H1 (cell line): ENCODE data around the gene MLH3. TPM values are rescaled to one million over a fixed set of nuclear protein-coding genes. Genes with fewer than 3 reads are reported as not detected.

Experiments used
- CTCF ChIA-PET: fragments of 300-600 bp; sonication (Branson Sonifier 250); formaldehyde crosslinking; loops from one replicate; lab custom pipeline; 2021; ENCODE audit not compliant: partially characterized antibody; lab: Charles Lee
- POLR2A ChIA-PET: fragments of 300-600 bp; sonication (Branson Sonifier 250); formaldehyde crosslinking; loops from one replicate; lab custom pipeline; 2021; ENCODE audit warnings: inconsistent platforms; ENCODE audit not compliant: partially characterized antibody; lab: Charles Lee
- DNase-seq, 2 experiments: peaks; one replicate each; pipeline versions ENCODE4 v3.0.0 to v3.0.0-alpha.2; 2010 to 2022; ENCODE audit warnings: low spot score in 2 of 2, low read depth in 1 of 2, mixed read lengths in 1 of 2
- FAIRE-seq: peaks from 2 replicates; lab custom pipeline; 2011; peaks lifted over from hg19 to GRCh38; lab: Jason Lieb, UNC
- H2AFZ ChIP-seq: 2 replicates; pipeline ENCODE4 v1.8.1; 2012; ENCODE audit warnings: low read length, inconsistent platforms
- H2AK5ac ChIP-seq: 2 replicates; pipeline ENCODE4 v1.6.1; 2013; ENCODE audit warnings: low read depth, low read length
- H2BK120ac ChIP-seq: replicated peaks from 2 replicates; pipeline ENCODE3; 2013; ENCODE audit warnings: low read depth, low read length, inconsistent platforms
- H2BK12ac ChIP-seq: 2 replicates; pipeline ENCODE4 v1.6.1; 2013; ENCODE audit warnings: low read depth, low read length
- H2BK15ac ChIP-seq: 2 replicates; pipeline ENCODE4 v1.6.1; 2013; ENCODE audit warnings: low read length
- H2BK20ac ChIP-seq: 2 replicates; pipeline ENCODE4 v1.6.1; 2013; ENCODE audit warnings: low read length
- H2BK5ac ChIP-seq: 2 replicates; pipeline ENCODE4 v1.6.1; 2013; ENCODE audit warnings: low read depth, low read length
- H3K14ac ChIP-seq: 2 replicates; pipeline ENCODE4 v1.6.1; 2013; ENCODE audit warnings: inconsistent platforms; ENCODE audit not compliant: insufficient read length
- H3K18ac ChIP-seq: 2 replicates; pipeline ENCODE4 v1.6.1; 2013; ENCODE audit warnings: low read length; ENCODE audit errors: extremely low read depth
- H3K23ac ChIP-seq: 2 replicates; pipeline ENCODE4 v1.6.1; 2013; ENCODE audit warnings: inconsistent platforms; ENCODE audit not compliant: insufficient read length
- H3K23me2 ChIP-seq: 2 replicates; pipeline ENCODE4 v1.6.1; 2013; ENCODE audit warnings: low read depth, low read length
- H3K27ac ChIP-seq: 2 replicates; pipeline ENCODE4 v1.6.1; 2011; ENCODE audit warnings: low read depth, low read length, inconsistent platforms
- H3K27me3 ChIP-seq, 4 experiments: replicated peaks in 1 of 4; 1 replicate in 1 of 4; 2 replicates in 3 of 4; pipeline versions ENCODE4 v1.6.1 to v1.8.1; 2011 to 2013; ENCODE audit warnings: low read length in 3 of 4, mild to moderate bottlenecking in 3 of 4, inconsistent platforms in 2 of 4, mixed read lengths in 2 of 4, moderate library complexity in 1 of 4; ENCODE audit not compliant: control insufficient read depth in 3 of 4, insufficient read depth in 3 of 4; ENCODE audit errors: extremely low read depth in 1 of 4
- H3K36me3 ChIP-seq, 4 experiments: 2 replicates each; pipeline versions ENCODE4 v1.6.1 to v1.8.1; 2011 to 2013; ENCODE audit warnings: mild to moderate bottlenecking in 4 of 4, low read length in 3 of 4, moderate library complexity in 2 of 4, control low read depth in 1 of 4, inconsistent platforms in 1 of 4; ENCODE audit not compliant: insufficient read depth in 4 of 4, control insufficient read depth in 2 of 4
- H3K4ac ChIP-seq: replicated peaks from 2 replicates; pipeline ENCODE3; 2013; ENCODE audit warnings: low read length, low read depth, mixed read lengths, inconsistent platforms; ENCODE audit not compliant: insufficient read length
- H3K4me1 ChIP-seq, 4 experiments: replicated peaks in 1 of 4; 1 replicate in 1 of 4; 2 replicates in 3 of 4; pipeline versions ENCODE4 v1.6.1 to v1.8.1; 2011 to 2013; ENCODE audit warnings: low read length in 3 of 4, inconsistent platforms in 2 of 4, mixed read lengths in 1 of 4; ENCODE audit not compliant: insufficient read depth in 4 of 4, control insufficient read depth in 3 of 4
- H3K4me2 ChIP-seq, 2 experiments: 2 replicates each; pipeline versions ENCODE4 v1.6.1 to v1.8.1; 2011 to 2013; ENCODE audit warnings: low read depth in 2 of 2, low read length in 2 of 2, control low read depth in 1 of 2, inconsistent platforms in 1 of 2, mild to moderate bottlenecking in 1 of 2; ENCODE audit not compliant: insufficient read depth in 1 of 2
- H3K4me3 ChIP-seq, 4 experiments: fragments of 200-600, 300-600 bp in 1 of 4; sonication (generic), shearing (Covaris generic), sonication (Bioruptor Twin) in 1 of 4; 2 replicates each; pipeline versions ENCODE4 v1.5.1 to v1.8.1; 2011 to 2016; ENCODE audit warnings: low read length in 4 of 4, low read depth in 3 of 4, control low read depth in 2 of 4, inconsistent platforms in 2 of 4, mild to moderate bottlenecking in 2 of 4, mixed read lengths in 1 of 4, moderate library complexity in 1 of 4; ENCODE audit not compliant: insufficient read depth in 2 of 4; ENCODE audit errors: extremely low read depth in 1 of 4
- H3K56ac ChIP-seq: replicated peaks from 2 replicates; pipeline ENCODE3; 2013; ENCODE audit warnings: low read depth, mild to moderate bottlenecking, mixed read lengths, low read length, inconsistent platforms; ENCODE audit not compliant: insufficient read length
- H3K79me1 ChIP-seq: 2 replicates; pipeline ENCODE4 v1.6.1; 2013; ENCODE audit warnings: low read depth, low read length, control low read depth
- H3K79me2 ChIP-seq, 2 experiments: 2 replicates each; pipeline versions ENCODE4 v1.6.1 to v1.8.1; 2012 to 2013; ENCODE audit warnings: low read length in 2 of 2, mild to moderate bottlenecking in 2 of 2, inconsistent platforms in 1 of 2; ENCODE audit not compliant: insufficient read depth in 2 of 2, control insufficient read depth in 1 of 2
- H3K9ac ChIP-seq, 4 experiments: replicated peaks in 1 of 4; 1 replicate in 1 of 4; 2 replicates in 3 of 4; pipeline versions ENCODE4 v1.6.1 to v1.8.1; 2011 to 2013; ENCODE audit warnings: low read depth in 3 of 4, low read length in 3 of 4, control low read depth in 2 of 4, mild to moderate bottlenecking in 2 of 4, moderate library complexity in 2 of 4, inconsistent platforms in 1 of 4; ENCODE audit errors: extremely low read depth in 1 of 4
- H3K9me3 ChIP-seq, 2 experiments: 2 replicates each; pipeline versions ENCODE4 v1.6.1 to v1.8.1; 2012 to 2013; ENCODE audit warnings: mild to moderate bottlenecking in 2 of 2, moderate library complexity in 2 of 2, control low read depth in 1 of 2, inconsistent platforms in 1 of 2, low read depth in 1 of 2, low read length in 1 of 2, mixed read lengths in 1 of 2; ENCODE audit not compliant: insufficient read depth in 2 of 2
- H4K20me1 ChIP-seq, 2 experiments: replicated peaks in 1 of 2; 2 replicates each; pipeline versions ENCODE3 to v1.8.1; 2011 to 2013; ENCODE audit warnings: inconsistent platforms in 2 of 2, low read length in 2 of 2, mild to moderate bottlenecking in 1 of 2; ENCODE audit not compliant: insufficient read depth in 2 of 2, control insufficient read depth in 1 of 2
- H4K5ac ChIP-seq: 2 replicates; pipeline ENCODE4 v1.6.1; 2013; ENCODE audit warnings: low read length, low read depth, mixed read lengths, inconsistent platforms; ENCODE audit not compliant: insufficient read length
- H4K8ac ChIP-seq: 2 replicates; pipeline ENCODE4 v1.8.0; 2013; ENCODE audit warnings: mild to moderate bottlenecking, moderate library complexity, low read length, inconsistent platforms; ENCODE audit not compliant: insufficient read depth; ENCODE audit errors: extremely low read depth
- H4K91ac ChIP-seq: replicated peaks from 2 replicates; pipeline ENCODE3; 2013; ENCODE audit warnings: low read length, mixed read lengths, inconsistent platforms; ENCODE audit not compliant: insufficient read length
- CBX5 ChIP-seq: fragments of 300-800, 300-1000 bp; sonication (generic); IDR thresholded peaks from 2 replicates; pipeline ENCODE4 v1.7.1; 2016; ENCODE audit warnings: antibody characterized with exemption, low read length, low read depth
- FOSL1 ChIP-seq: IDR thresholded peaks from 2 replicates; pipeline ENCODE4 v1.6.1; 2011; ENCODE audit warnings: mild to moderate bottlenecking, low read depth, low read length, moderate library complexity; ENCODE audit not compliant: insufficient read depth
- KDM1A ChIP-seq: fragments of 200-600, 300-600 bp; sonication (generic); IDR thresholded peaks from 2 replicates; pipeline ENCODE4 v1.7.1; 2016; ENCODE audit warnings: mild to moderate bottlenecking, low read length, borderline replicate concordance
- KDM5A ChIP-seq: fragments of 200-600 bp; IDR thresholded peaks from 2 replicates; pipeline ENCODE4 v1.7.1; 2012; ENCODE audit warnings: mild to moderate bottlenecking, low read length, inconsistent platforms, mixed read lengths
- MAX ChIP-seq: IDR thresholded peaks from 2 replicates; pipeline ENCODE4 v1.6.1; 2012; ENCODE audit warnings: inconsistent platforms
- NRF1 ChIP-seq: IDR thresholded peaks from 2 replicates; pipeline ENCODE4 v1.6.1; 2011; ENCODE audit warnings: mild to moderate bottlenecking, low read depth, low read length, improper control_type of control experiment
- RFX5 ChIP-seq: IDR thresholded peaks from 2 replicates; pipeline ENCODE4 v1.6.1; 2011; ENCODE audit warnings: low read depth, low read length, improper control_type of control experiment, borderline replicate concordance
- TAF1 ChIP-seq: IDR thresholded peaks from 2 replicates; pipeline ENCODE4 v1.6.1; 2011; ENCODE audit warnings: mild to moderate bottlenecking, low read depth, low read length
- ZNF274 ChIP-seq: IDR thresholded peaks from 2 replicates; pipeline ENCODE4 v1.7.0; 2012; ENCODE audit warnings: low read length, borderline replicate concordance; ENCODE audit errors: extremely low read depth
- WGBS, 2 experiments: shearing (Covaris generic) in 1 of 2; methylation state at CpG; one replicate each; pipeline versions ENCODE4 v1.1.6 to v1.1.7; 2013 to 2015; ENCODE audit warnings: low lambda C conversion rate in 2 of 2, mixed read lengths in 2 of 2, inconsistent platforms in 1 of 2, low coverage in 1 of 2, missing lambda C conversion rate in 1 of 2; ENCODE audit not compliant: insufficient replicate concordance in 2 of 2, insufficient coverage in 1 of 2, insufficient read length in 1 of 2; ENCODE audit errors: extremely low coverage in 1 of 2, missing lambda C conversion rate in 1 of 2; 5-methylcytosine and 5-hydroxymethylcytosine counted together
- polyA plus RNA-seq, 7 experiments: library from polyadenylated mRNA; depleted of rRNA in 3 of 7; stranded (reverse) in 5 of 7; unstranded in 2 of 7; fragments of >200 nt in 5 of 7; fragments of 200-250 nt in 2 of 7; gene quantifications; 1 replicate in 5 of 7; 2 replicates in 1 of 7; 4 replicates in 1 of 7; pipeline versions ENCODE4 v1.2.1 to v1.2.3, GENCODE V29; 2011 to 2013; ENCODE audit warnings: missing spikeins in 2 of 7, mixed read lengths in 2 of 7
- total RNA-seq: library from RNA; stranded (reverse); fragmentation: NEBNext Ultra II Directional; extraction: Animal tissue kit (Norgen Biotek cat#: 25700); gene quantifications from 2 replicates; pipeline ENCODE4 v1.2.1, GENCODE V29; 2021
- TF ChIP-seq, protein P1 (sequence below): IDR thresholded peaks from 2 replicates; pipeline ENCODE4 v1.6.1; 2012; ENCODE audit warnings: low read length, inconsistent platforms

Gene MLH3
- total and polyA plus RNA-seq, 2 of the 8 experiments (the other 6 are each of a cell fraction or from before 2014, with no cell fraction given): 9.3 to 20.1 TPM

DNA sequence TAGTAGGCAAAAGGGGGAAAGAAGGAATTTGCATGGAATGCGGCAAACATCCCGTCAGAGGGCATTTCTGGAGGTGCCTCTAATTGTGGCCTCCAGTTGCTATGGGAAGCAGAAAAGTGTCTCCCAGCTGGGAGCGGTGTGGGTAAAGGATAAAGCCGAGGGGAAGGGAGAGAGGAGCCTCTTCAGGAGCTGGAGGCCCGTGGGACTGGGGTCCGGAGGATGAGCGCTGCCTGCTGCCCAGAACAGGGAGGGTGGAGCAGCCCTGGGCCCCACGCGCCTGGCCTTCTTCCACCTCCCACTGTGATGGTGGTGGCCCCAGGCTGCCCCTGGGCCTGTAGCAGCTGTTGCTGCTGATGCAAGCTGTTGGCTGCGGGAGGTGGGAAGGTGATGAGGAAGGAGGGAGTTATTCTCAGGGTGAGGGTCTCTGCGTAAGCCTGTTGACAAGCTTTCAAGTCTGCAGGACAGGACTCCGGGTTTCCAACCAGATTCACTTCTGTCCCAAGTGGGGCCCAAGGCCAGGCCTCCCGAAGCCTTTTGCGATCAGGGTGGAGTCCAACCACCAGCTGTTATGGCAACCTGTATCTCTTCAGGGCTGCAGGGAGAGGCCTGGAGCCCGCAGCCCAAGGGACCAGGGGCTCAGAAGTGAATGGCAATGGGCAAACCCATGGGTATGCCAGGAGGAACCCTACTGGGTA is 76.8 kb downstream of the MLH3 start:
- 82% methylated on average over 15 of the region's 15 CpGs; no CpG with 5 or more reads in 1 of the 2 experiments for WGBS, 2 experiments
- no peak for FAIRE-seq
- CTCF ChIA-PET: interaction anchor here (0.9 to 3.4 kb wide), 10 partner anchors 21 to 69 kb away, joined by 3 to 16 read pairs (median 4); partner anchors contain the start of genes EIF2B2 and RPS6KL1
- no peak for TF ChIP-seq RFX5
- no peak for TF ChIP-seq CBX5
- no peak for TF ChIP-seq TAF1
- no peak for TF ChIP-seq KDM5A
- TF ChIP-seq MAX: no peak
- no peak for TF ChIP-seq ZNF274
- TF ChIP-seq KDM1A: no peak
- no peak for TF ChIP-seq FOSL1
- no peak for TF ChIP-seq NRF1
- TF ChIP-seq, protein P1, sequence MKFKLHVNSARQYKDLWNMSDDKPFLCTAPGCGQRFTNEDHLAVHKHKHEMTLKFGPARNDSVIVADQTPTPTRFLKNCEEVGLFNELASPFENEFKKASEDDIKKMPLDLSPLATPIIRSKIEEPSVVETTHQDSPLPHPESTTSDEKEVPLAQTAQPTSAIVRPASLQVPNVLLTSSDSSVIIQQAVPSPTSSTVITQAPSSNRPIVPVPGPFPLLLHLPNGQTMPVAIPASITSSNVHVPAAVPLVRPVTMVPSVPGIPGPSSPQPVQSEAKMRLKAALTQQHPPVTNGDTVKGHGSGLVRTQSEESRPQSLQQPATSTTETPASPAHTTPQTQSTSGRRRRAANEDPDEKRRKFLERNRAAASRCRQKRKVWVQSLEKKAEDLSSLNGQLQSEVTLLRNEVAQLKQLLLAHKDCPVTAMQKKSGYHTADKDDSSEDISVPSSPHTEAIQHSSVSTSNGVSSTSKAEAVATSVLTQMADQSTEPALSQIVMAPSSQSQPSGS: no peak

More for the DNA sequence above, 76.8 kb downstream of the MLH3 start:
- Histone ChIP-seq H3K27ac (no peak overlapping the region), H3K14ac (no peak overlapping the region), H2BK5ac (peak overlapping the region; percentile 75), H2BK120ac (no peak overlapping the region), H3K9ac (peak overlapping the region in 1 of 4 experiments; percentile 20; a peak in 2 of 7 replicates), H3K27me3 (0 out of 7 replicates have a peak, but pooled peaks cover 0 to 2% (median 0%) of the 10 kb centered on the region in 4 experiments), H2AK5ac (no peak overlapping the region), H2BK12ac (peak overlapping the region; percentile 71; the same call in 1 of the 2 replicates), H4K91ac (no peak overlapping the region), H3K4me2 (no peak overlapping the region; a peak in 1 of 4 replicates), H3K18ac (no peak overlapping the region), H4K8ac (no peak overlapping the region; the same call in none of the 2 replicates), H3K56ac (no peak overlapping the region), H2BK15ac (peak overlapping the region; percentile 40; the same call in 1 of the 2 replicates), H3K4me1 (peaks cover 7 to 22% (median 12%) of the 10 kb centered on the region in 4 experiments), H3K9me3 (no peaks in the 10 kb centered on the region), H2AFZ (peak overlapping the region; percentile 80; the same call in 1 of the 2 replicates), H3K4ac (no peak overlapping the region), H3K36me3 (no peaks in the 10 kb centered on the region), H4K5ac (no peak overlapping the region), H3K79me2 (no peaks in the 10 kb centered on the region), H2BK20ac (peak overlapping the region; percentile 6; the same call in 1 of the 2 replicates), H3K4me3 (no peak overlapping the region), H4K20me1 (no peaks in the 10 kb centered on the region), H3K79me1 (no peaks in the 10 kb centered on the region), H3K23me2 (no peaks in the 10 kb centered on the region), H3K23ac (no peak overlapping the region)
- POLR2A ChIA-PET: interaction anchor here (1.1 to 1.8 kb wide), 5 partner anchors 21 to 52 kb away, joined by 3 to 5 read pairs (median 4); partner anchors contain the start of genes EIF2B2 and RPS6KL1
- DNase-seq: no peak
